IMR-90 (cell line): Measurements from ENCODE around the gene SKIC3. TPM values are rescaled to one million over a fixed set of nuclear protein-coding genes. Genes with fewer than 3 reads are reported as not detected.

Source experiments
- ATAC-seq: fragments of 200-7000 bp; cut with Tn5 transposase; 2 replicates; pipeline ENCODE4 v1.9.1; 2020; ENCODE audit warnings: low read depth, mild to moderate bottlenecking, moderate library complexity
- BruUV-seq: library from RNA; stranded (reverse); fragments of 400-500 nt; replicated peaks from 2 replicates; lab custom pipeline; 2021; lab: Mats Ljungman, UMichigan
- CTCF ChIA-PET: fragments of 300-600 bp; formaldehyde crosslinking; extraction: SDS; loops from one replicate; lab custom pipeline; 2021; ENCODE audit warnings: antibody characterized with exemption; lab: Yijun Ruan, JAX
- POLR2A ChIA-PET: fragments of 300-600 bp; sonication (Branson Sonifier 250); formaldehyde crosslinking; loops from one replicate; lab custom pipeline; 2022; ENCODE audit warnings: antibody characterized with exemption; ENCODE audit not compliant: unreplicated experiment; lab: Charles Lee
- DNase-seq: peaks from one replicate; pipeline ENCODE4 v3.0.0; 2013
- H2AFZ ChIP-seq: replicated peaks from 2 replicates; pipeline ENCODE3; 2013; ENCODE audit warnings: low read length, mild to moderate bottlenecking; ENCODE audit not compliant: poor library complexity
- H2AK5ac ChIP-seq: 2 replicates; pipeline ENCODE4 v1.6.1; 2013; ENCODE audit warnings: low read depth, low read length, inconsistent platforms
- H2AK9ac ChIP-seq: replicated peaks from 2 replicates; pipeline ENCODE3; 2013; ENCODE audit warnings: mild to moderate bottlenecking, low read depth, low read length, moderate library complexity; ENCODE audit not compliant: poor library complexity
- H2BK120ac ChIP-seq: 2 replicates; pipeline ENCODE4 v1.6.1; 2013; ENCODE audit warnings: low read depth, low read length, inconsistent platforms
- H2BK15ac ChIP-seq: 3 replicates; pipeline ENCODE4 v1.6.1; 2013; ENCODE audit warnings: low read depth, low read length, inconsistent platforms
- H2BK20ac ChIP-seq: 2 replicates; pipeline ENCODE4 v1.6.1; 2013; ENCODE audit warnings: low read depth, mild to moderate bottlenecking, inconsistent platforms, low read length, moderate library complexity
- H2BK5ac ChIP-seq: 2 replicates; pipeline ENCODE4 v1.6.1; 2013; ENCODE audit warnings: mild to moderate bottlenecking, low read depth, low read length, inconsistent platforms; ENCODE audit not compliant: poor library complexity, severe bottlenecking
- H3K14ac ChIP-seq: replicated peaks from 2 replicates; pipeline ENCODE4 v1.6.1; 2013; ENCODE audit warnings: low read depth, low read length, inconsistent platforms
- H3K18ac ChIP-seq: 2 replicates; pipeline ENCODE4 v1.6.1; 2013; ENCODE audit warnings: low read depth, low read length, control low read depth
- H3K23ac ChIP-seq: 2 replicates; pipeline ENCODE4 v1.6.1; 2013; ENCODE audit warnings: low read depth, low read length, inconsistent platforms
- H3K27ac ChIP-seq: 2 replicates; pipeline ENCODE4 v1.5.1; 2013; ENCODE audit warnings: mild to moderate bottlenecking, control low read depth, low read length; ENCODE audit not compliant: insufficient read depth
- H3K27me3 ChIP-seq: 2 replicates; pipeline ENCODE4 v1.6.1; 2013; ENCODE audit warnings: low read length; ENCODE audit not compliant: control insufficient read depth, insufficient read depth
- H3K36me3 ChIP-seq: 2 replicates; pipeline ENCODE4 v1.6.1; 2013; ENCODE audit warnings: low read length, mixed read lengths; ENCODE audit not compliant: control insufficient read depth, insufficient read depth
- H3K4ac ChIP-seq: 2 replicates; pipeline ENCODE4 v1.6.1; 2013; ENCODE audit warnings: low read depth, low read length, inconsistent platforms
- H3K4me1 ChIP-seq: 2 replicates; pipeline ENCODE4 v1.6.1; 2013; ENCODE audit warnings: low read length, mixed read lengths; ENCODE audit not compliant: control insufficient read depth, insufficient read depth
- H3K4me2 ChIP-seq: 2 replicates; pipeline ENCODE4 v1.6.1; 2013; ENCODE audit warnings: low read depth, mild to moderate bottlenecking, control low read depth, low read length, moderate library complexity
- H3K4me3 ChIP-seq: 2 replicates; pipeline ENCODE4 v1.5.1; 2013; ENCODE audit warnings: low read depth, mild to moderate bottlenecking, control low read depth, low read length, moderate library complexity; ENCODE audit not compliant: insufficient read depth
- H3K56ac ChIP-seq: 2 replicates; pipeline ENCODE4 v1.6.1; 2013; ENCODE audit warnings: low read length, inconsistent platforms; ENCODE audit not compliant: insufficient read depth; ENCODE audit errors: extremely low read depth
- H3K79me1 ChIP-seq, 2 experiments: 2 replicates each; pipeline ENCODE4 v1.6.1; 2013; ENCODE audit warnings: low read length in 2 of 2, inconsistent platforms in 1 of 2, low read depth in 1 of 2
- H3K9ac ChIP-seq: 2 replicates; pipeline ENCODE4 v1.6.1; 2013; ENCODE audit warnings: low read depth, low read length, control low read depth
- H3K9me1 ChIP-seq: 2 replicates; pipeline ENCODE4 v1.6.1; 2013; ENCODE audit warnings: low read length, inconsistent platforms; ENCODE audit not compliant: insufficient read depth
- H3K9me3 ChIP-seq: 2 replicates; pipeline ENCODE4 v1.6.1; 2013; ENCODE audit warnings: low read length; ENCODE audit not compliant: control insufficient read depth, insufficient read depth
- H4K20me1 ChIP-seq: 2 replicates; pipeline ENCODE4 v1.6.1; 2013; ENCODE audit warnings: low read length, inconsistent platforms; ENCODE audit not compliant: insufficient read depth
- H4K5ac ChIP-seq: 2 replicates; pipeline ENCODE4 v1.6.1; 2013; ENCODE audit warnings: mild to moderate bottlenecking, low read depth, low read length, control low read depth
- H4K8ac ChIP-seq, 2 experiments: 2 replicates each; pipeline ENCODE4 v1.6.1; 2013; ENCODE audit warnings: low read depth in 2 of 2, low read length in 2 of 2, control low read depth in 1 of 2, inconsistent platforms in 1 of 2
- H4K91ac ChIP-seq: 2 replicates; pipeline ENCODE4 v1.6.1; 2013; ENCODE audit warnings: low read depth, low read length, inconsistent platforms; ENCODE audit not compliant: insufficient read depth
- BHLHE40 ChIP-seq: fragments of 150-350 bp; IDR thresholded peaks from 2 replicates; pipeline ENCODE4 v1.6.1; 2016; ENCODE audit warnings: mild to moderate bottlenecking, low read depth, low read length
- MAFK ChIP-seq: IDR thresholded peaks from 2 replicates; pipeline ENCODE4 v1.6.1; 2012; ENCODE audit warnings: low read depth, low read length, improper control_type of control experiment
- MXI1 ChIP-seq: IDR thresholded peaks from 2 replicates; pipeline ENCODE4 v1.6.1; 2012; ENCODE audit warnings: low read depth, mild to moderate bottlenecking, low read length, moderate library complexity, borderline replicate concordance
- RAD21 ChIP-seq: IDR thresholded peaks from 2 replicates; pipeline ENCODE4 v1.6.1; 2012; ENCODE audit warnings: low read length, improper control_type of control experiment
- dilution Hi-C: fragments of 300-500 bp; cut with HindIII; formaldehyde crosslinking; loops from one replicate; pipeline ENCODE4 v1.14.3; 2018; ENCODE audit warnings: low sequenced_read_pairs; ENCODE audit not compliant: unreplicated experiment
- in situ Hi-C: fragments of 300-500 bp; cut with MboI; formaldehyde crosslinking; loops from 3 replicates; pipeline ENCODE4 v1.14.3; 2019; ENCODE audit warnings: low sequenced_read_pairs, inconsistent platforms, mixed read lengths
- intact Hi-C: fragments of 100-400 bp; cut with micrococcal nuclease; formaldehyde crosslinking; loops from 2 replicates; pipeline ENCODE4 v1.10.0; 2022
- polyA plus RNA-seq, 3 experiments: library from polyadenylated mRNA; depleted of rRNA; stranded (reverse); fragments of >200 nt; gene quantifications; 2 replicates each; pipeline ENCODE4 v1.2.3, GENCODE V29; 2012; ENCODE audit warnings: low replicate concordance in 1 of 3
- total RNA-seq: library from RNA; depleted of rRNA; stranded (reverse); fragments of >200 nt; gene quantifications from 2 replicates; pipeline ENCODE4 v1.2.3, GENCODE V29; 2012
- TF ChIP-seq, protein P1 (sequence below): conservative IDR thresholded peaks from 2 replicates; pipeline ENCODE4 v1.5.1; 2012; ENCODE audit warnings: mild to moderate bottlenecking, low read depth, low read length, improper control_type of control experiment
- TF ChIP-seq, protein P2 (sequence below): fragments of 150-350 bp; IDR thresholded peaks from 2 replicates; pipeline ENCODE4 v1.6.1; 2016; ENCODE audit warnings: low read depth, mild to moderate bottlenecking, low read length, moderate library complexity, borderline replicate concordance

The SKIC3 gene
- total and polyA plus RNA-seq, 2 of the 4 experiments (the other 2 are of a cell fraction), result 47.1 to 145 TPM

- no TSS peak for BruUV-seq
- Histone ChIP-seq H2AFZ (no peak overlapping the region), H3K14ac (no peak overlapping the region), H3K27me3 (no peaks in the 10 kb centered on the region), H3K23ac (no peak overlapping the region), H3K79me1 (peaks cover 39 to 65% of the 10 kb centered on the region in 2 experiments), H4K5ac (no peak overlapping the region), H3K18ac (no peak overlapping the region), H2BK5ac (no peak overlapping the region), H2BK120ac (no peak overlapping the region), H2AK9ac (no peak overlapping the region), H3K4ac (no peak overlapping the region), H2BK20ac (no peak overlapping the region), H2AK5ac (no peak overlapping the region), H3K4me1 (peaks cover 2% of the 10 kb centered on the region; the same call in 1 of the 2 replicates), H3K9ac (no peak overlapping the region), H4K91ac (no peak overlapping the region), H3K27ac (no peak overlapping the region), H3K56ac (no peak overlapping the region), H3K36me3 (peaks cover 15% of the 10 kb centered on the region), H2BK15ac (no peak overlapping the region), H4K8ac (no peak overlapping the region), H3K9me1 (peaks cover 11% of the 10 kb centered on the region), H4K20me1 (no peaks in the 10 kb centered on the region), H3K9me3 (no peaks in the 10 kb centered on the region), H3K4me3 (no peak overlapping the region), H3K4me2 (no peak overlapping the region)
- intact Hi-C loops (no loop called here), in situ Hi-C loops (no loop called here), dilution Hi-C loops (no loop called here)
- ChIA-PET CTCF (no interaction called here), POLR2A (no interaction called here)
- DNase-seq (no peak), ATAC-seq (no peak)
- TF ChIP-seq BHLHE40, result no peak
- no peak for TF ChIP-seq RAD21
- TF ChIP-seq MAFK, result no peak
- no peak for TF ChIP-seq MXI1
- TF ChIP-seq, protein P1, sequence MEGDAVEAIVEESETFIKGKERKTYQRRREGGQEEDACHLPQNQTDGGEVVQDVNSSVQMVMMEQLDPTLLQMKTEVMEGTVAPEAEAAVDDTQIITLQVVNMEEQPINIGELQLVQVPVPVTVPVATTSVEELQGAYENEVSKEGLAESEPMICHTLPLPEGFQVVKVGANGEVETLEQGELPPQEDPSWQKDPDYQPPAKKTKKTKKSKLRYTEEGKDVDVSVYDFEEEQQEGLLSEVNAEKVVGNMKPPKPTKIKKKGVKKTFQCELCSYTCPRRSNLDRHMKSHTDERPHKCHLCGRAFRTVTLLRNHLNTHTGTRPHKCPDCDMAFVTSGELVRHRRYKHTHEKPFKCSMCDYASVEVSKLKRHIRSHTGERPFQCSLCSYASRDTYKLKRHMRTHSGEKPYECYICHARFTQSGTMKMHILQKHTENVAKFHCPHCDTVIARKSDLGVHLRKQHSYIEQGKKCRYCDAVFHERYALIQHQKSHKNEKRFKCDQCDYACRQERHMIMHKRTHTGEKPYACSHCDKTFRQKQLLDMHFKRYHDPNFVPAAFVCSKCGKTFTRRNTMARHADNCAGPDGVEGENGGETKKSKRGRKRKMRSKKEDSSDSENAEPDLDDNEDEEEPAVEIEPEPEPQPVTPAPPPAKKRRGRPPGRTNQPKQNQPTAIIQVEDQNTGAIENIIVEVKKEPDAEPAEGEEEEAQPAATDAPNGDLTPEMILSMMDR, result no peak
- TF ChIP-seq, protein P2, sequence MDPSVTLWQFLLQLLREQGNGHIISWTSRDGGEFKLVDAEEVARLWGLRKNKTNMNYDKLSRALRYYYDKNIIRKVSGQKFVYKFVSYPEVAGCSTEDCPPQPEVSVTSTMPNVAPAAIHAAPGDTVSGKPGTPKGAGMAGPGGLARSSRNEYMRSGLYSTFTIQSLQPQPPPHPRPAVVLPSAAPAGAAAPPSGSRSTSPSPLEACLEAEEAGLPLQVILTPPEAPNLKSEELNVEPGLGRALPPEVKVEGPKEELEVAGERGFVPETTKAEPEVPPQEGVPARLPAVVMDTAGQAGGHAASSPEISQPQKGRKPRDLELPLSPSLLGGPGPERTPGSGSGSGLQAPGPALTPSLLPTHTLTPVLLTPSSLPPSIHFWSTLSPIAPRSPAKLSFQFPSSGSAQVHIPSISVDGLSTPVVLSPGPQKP, result no peak
These were observed 5.7 kb downstream of the SKIC3 start for GRCh38 chr5:95549030-95549429.
